Mesenchymal stem cell (in vitro differentiated cells and primary cell): Measurements from ENCODE around the gene INSYN1.
A peak's percentile ranks its signal among the peaks of the same experiment; 100 is the strongest.

Experiments used
- DNase-seq: peaks from one replicate; pipeline ENCODE4 v3.0.0-alpha.2; 2013
- H2AFZ ChIP-seq: one replicate; pipeline ENCODE4 v1.6.1; 2013; ENCODE audit warnings: low read depth, mild to moderate bottlenecking, control low read depth, inconsistent platforms, low read length, moderate library complexity
- H2AK5ac ChIP-seq: 2 replicates; pipeline ENCODE4 v1.6.1; 2013; ENCODE audit warnings: low read length, moderate library complexity, mild to moderate bottlenecking, inconsistent platforms; ENCODE audit not compliant: severe bottlenecking
- H2BK120ac ChIP-seq: one replicate; pipeline ENCODE4 v1.6.1; 2013; ENCODE audit warnings: low read depth, mild to moderate bottlenecking, inconsistent platforms, low read length, moderate library complexity
- H2BK12ac ChIP-seq, 2 experiments: one replicate each; pipeline ENCODE4 v1.6.1; 2013; ENCODE audit warnings: inconsistent platforms in 2 of 2, low read length in 2 of 2, mild to moderate bottlenecking in 2 of 2, moderate library complexity in 2 of 2, control low read depth in 1 of 2
- H2BK15ac ChIP-seq: one replicate; pipeline ENCODE4 v1.6.1; 2013; ENCODE audit warnings: mild to moderate bottlenecking, low read depth, inconsistent platforms; ENCODE audit not compliant: poor library complexity, severe bottlenecking
- H2BK5ac ChIP-seq: 2 replicates; pipeline ENCODE4 v1.6.1; 2013; ENCODE audit warnings: low read depth, mild to moderate bottlenecking, low read length, control low read depth, inconsistent platforms; ENCODE audit not compliant: poor library complexity, severe bottlenecking
- H3K14ac ChIP-seq, 2 experiments: one replicate each; pipeline ENCODE4 v1.6.1; 2013; ENCODE audit warnings: inconsistent platforms in 2 of 2, low read length in 2 of 2, control low read depth in 1 of 2, mild to moderate bottlenecking in 1 of 2, moderate library complexity in 1 of 2
- H3K18ac ChIP-seq, 2 experiments: one replicate each; pipeline ENCODE4 v1.6.1; 2013; ENCODE audit warnings: inconsistent platforms in 2 of 2, low read length in 2 of 2, control low read depth in 1 of 2, low read depth in 1 of 2, mild to moderate bottlenecking in 1 of 2
- H3K23ac ChIP-seq, 2 experiments: one replicate each; pipeline ENCODE4 v1.6.1; 2013; ENCODE audit warnings: inconsistent platforms in 2 of 2, low read length in 2 of 2, mild to moderate bottlenecking in 2 of 2, moderate library complexity in 2 of 2, control low read depth in 1 of 2
- H3K27ac ChIP-seq: 2 replicates; pipeline ENCODE4 v1.5.1; 2013; ENCODE audit warnings: mild to moderate bottlenecking, moderate library complexity, low read length, control low read depth, inconsistent platforms; ENCODE audit not compliant: poor library complexity, severe bottlenecking
- H3K27me3 ChIP-seq, 2 experiments: 2 replicates each; pipeline versions ENCODE4 v1.6.1 to v1.7.0; 2013; ENCODE audit warnings: low read length in 2 of 2, mild to moderate bottlenecking in 2 of 2, moderate library complexity in 2 of 2, control low read depth in 1 of 2, inconsistent platforms in 1 of 2; ENCODE audit not compliant: control insufficient read depth in 1 of 2, insufficient read depth in 1 of 2
- H3K36me3 ChIP-seq, 2 experiments: 2 replicates each; pipeline versions ENCODE4 v1.6.1 to v1.7.0; 2013; ENCODE audit warnings: low read length in 2 of 2, control low read depth in 1 of 2, inconsistent platforms in 1 of 2, low read depth in 1 of 2, mild to moderate bottlenecking in 1 of 2; ENCODE audit not compliant: insufficient read depth in 2 of 2, control insufficient read depth in 1 of 2
- H3K4ac ChIP-seq, 2 experiments: one replicate each; pipeline ENCODE4 v1.6.1; 2013; ENCODE audit warnings: inconsistent platforms in 2 of 2, low read length in 2 of 2, mild to moderate bottlenecking in 2 of 2, moderate library complexity in 2 of 2, control low read depth in 1 of 2, low read depth in 1 of 2
- H3K4me1 ChIP-seq: 2 replicates; pipeline ENCODE4 v1.6.1; 2013; ENCODE audit warnings: low read depth, low read length, control low read depth; ENCODE audit not compliant: control insufficient read depth, insufficient read depth
- H3K4me2 ChIP-seq: 2 replicates; pipeline ENCODE4 v1.6.1; 2013; ENCODE audit warnings: low read length, mild to moderate bottlenecking, inconsistent platforms; ENCODE audit not compliant: poor library complexity, severe bottlenecking
- H3K4me3 ChIP-seq, 2 experiments: 2 replicates each; pipeline versions ENCODE4 v1.5.1 to v1.7.0; 2013; ENCODE audit warnings: low read length in 2 of 2, mild to moderate bottlenecking in 2 of 2, control low read depth in 1 of 2, low read depth in 1 of 2; ENCODE audit not compliant: insufficient read depth in 1 of 2
- H3K79me1 ChIP-seq: replicated peaks from 2 replicates; pipeline ENCODE4 v1.6.1; 2013; ENCODE audit warnings: mild to moderate bottlenecking, control low read depth, low read length, inconsistent platforms; ENCODE audit not compliant: poor library complexity, severe bottlenecking
- H3K9ac ChIP-seq: 2 replicates; pipeline ENCODE4 v1.7.0; 2013; ENCODE audit warnings: mild to moderate bottlenecking, low read length, moderate library complexity
- H3K9me3 ChIP-seq: 2 replicates; pipeline ENCODE4 v1.7.0; 2013; ENCODE audit warnings: mild to moderate bottlenecking, low read length; ENCODE audit not compliant: control insufficient read depth
- H4K8ac ChIP-seq: one replicate; pipeline ENCODE4 v1.6.1; 2013; ENCODE audit warnings: inconsistent platforms, mild to moderate bottlenecking, low read length, moderate library complexity
- H4K91ac ChIP-seq: one replicate; pipeline ENCODE4 v1.6.1; 2013; ENCODE audit warnings: mild to moderate bottlenecking, low read length, inconsistent platforms
- WGBS: methylation state at CpG from one replicate; pipeline ENCODE4 v1.1.7; 2013; ENCODE audit warnings: mixed read lengths; 5-methylcytosine and 5-hydroxymethylcytosine counted together

INSYN1 gene

DNA sequence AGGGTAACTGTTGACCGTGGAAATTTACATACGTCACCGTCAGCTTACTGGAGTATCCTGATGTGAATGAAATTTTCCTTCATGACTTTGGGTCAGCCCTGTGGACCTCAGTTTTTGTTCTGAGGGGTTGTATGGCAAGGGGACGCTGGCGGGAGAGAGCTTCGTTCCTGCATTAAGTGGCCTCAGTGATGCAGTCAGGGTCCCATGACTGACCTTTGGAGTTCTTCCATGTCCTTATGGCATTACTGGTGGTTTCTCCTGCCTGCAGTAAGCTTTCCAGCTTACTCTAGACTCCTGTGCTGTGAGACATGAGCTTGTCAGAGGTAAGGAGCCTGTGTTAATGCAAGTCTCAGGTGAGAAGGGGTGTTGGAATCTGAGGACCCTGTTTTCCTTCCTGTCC lies 67.2 kb downstream of the INSYN1 start:
- 50% methylated on average over 6 of the region's 6 CpGs for WGBS
- H2AK5ac ChIP-seq: peak overlapping the region; percentile 16
- no peak overlapping the region for H4K8ac ChIP-seq
- H3K9ac ChIP-seq: peak overlapping the region; percentile 98
- peaks cover 2 to 8% of the 10 kb centered on the region in 2 experiments for H3K36me3 ChIP-seq
- H3K23ac ChIP-seq: peak overlapping the region in 1 of 2 experiments; percentile 46
- peaks cover 17% of the 10 kb centered on the region for H3K79me1 ChIP-seq
- no peak overlapping the region for H2AFZ ChIP-seq
- peak overlapping the region in 1 of 2 experiments; percentile 63 for H3K14ac ChIP-seq
- no peak overlapping the region for H3K27ac ChIP-seq
- no peak overlapping the region for H4K91ac ChIP-seq
- H2BK12ac ChIP-seq: peak overlapping the region in 1 of 2 experiments; percentile 57
- H3K9me3 ChIP-seq: no peaks in the 10 kb centered on the region
- H3K4ac ChIP-seq: peak overlapping the region in 1 of 2 experiments; percentile 44
- H2BK5ac ChIP-seq: no peak overlapping the region
- peak overlapping the region; percentile 66 for H3K4me2 ChIP-seq
- peak overlapping the region; percentile 34 to 69 for H3K18ac ChIP-seq
- peak overlapping the region in 1 of 2 experiments; percentile 86 for H3K4me3 ChIP-seq
- peak overlapping the region; percentile 6 for H2BK15ac ChIP-seq
- H3K27me3 ChIP-seq: no peaks in the 10 kb centered on the region
- H2BK120ac ChIP-seq: no peak overlapping the region
- DNase-seq: peak; percentile 69
- H3K4me1 ChIP-seq: peaks cover 38% of the 10 kb centered on the region
